Hypothalamus (tissue), 51 donors: ENCODE measurements around the gene ZNF33B.
"Not testable (repeated sequence)": the region's sequence is repeated elsewhere in the genome, so short reads cannot be mapped to it uniquely, and the experiment has no call there.

Source experiments
- DNase-seq, 51 donors: peaks; one replicate each; lab custom pipeline; 2025; lab: John Stamatoyannopoulos, UW

ZNF33B gene

DNA sequence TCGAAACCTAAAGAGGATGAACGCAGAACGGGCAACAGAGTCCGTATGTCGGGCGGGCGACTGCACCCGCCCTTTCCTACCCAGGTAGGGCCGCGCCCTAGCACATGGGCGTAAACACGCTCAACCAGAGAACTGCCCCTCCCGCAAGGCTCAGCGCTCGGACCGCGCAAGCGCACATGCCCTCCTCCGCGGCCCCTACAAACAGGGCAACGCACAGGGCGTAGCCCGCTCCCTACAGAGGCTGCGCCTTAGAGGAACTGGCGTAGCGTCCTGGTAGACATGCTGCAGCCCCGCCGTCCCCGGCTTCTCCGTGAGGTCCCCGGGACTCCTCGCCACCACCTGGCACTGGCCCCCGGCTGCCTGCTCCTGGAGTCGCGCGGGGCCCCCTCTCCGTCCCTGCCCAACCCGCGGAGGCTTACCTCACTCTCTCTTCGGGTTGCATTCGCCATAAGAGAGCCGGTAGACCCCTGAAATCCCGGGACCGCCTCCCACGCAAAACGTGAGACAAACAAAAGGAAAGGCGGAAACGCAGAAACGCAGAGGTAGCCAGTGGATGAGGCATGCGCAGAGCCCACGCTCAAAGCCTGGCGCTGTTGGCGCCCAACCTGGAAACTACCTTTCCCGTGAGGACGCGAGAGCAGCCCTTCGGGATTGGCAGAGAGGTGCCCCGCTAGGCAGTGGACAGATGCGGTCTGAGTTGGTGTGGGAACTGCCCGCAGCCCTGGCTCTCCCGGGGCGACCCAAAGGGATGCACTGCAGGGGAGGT lies at the start of gene ZNF33B:
ZNF33B (minus strand) TSS at position 516 of the 766 bp plus-strand sequence. CDS start 1,642 bp downstream, outside the sequence.
- DNase-seq: peak; percentile 52 to 94 (median 83)

DNA sequence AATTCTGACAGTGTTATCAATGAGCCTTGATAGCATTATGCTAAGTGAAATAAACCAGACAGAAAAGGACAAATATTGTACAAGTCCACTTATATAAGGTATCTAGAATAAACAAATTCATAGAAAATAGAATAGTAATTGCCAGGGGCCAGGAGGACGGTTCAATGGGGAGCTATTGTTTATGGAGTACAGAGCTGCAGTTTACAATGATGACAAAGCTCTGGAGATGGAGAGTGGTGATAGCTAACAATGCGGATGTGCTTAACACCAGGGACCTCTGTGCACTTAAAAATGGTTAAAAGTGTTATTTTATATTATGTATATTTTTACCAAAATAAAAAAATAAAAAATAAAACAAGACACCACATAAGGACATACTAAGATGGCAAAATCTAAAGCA lies 46.1 kb upstream of the ZNF33B start:
- no peak for DNase-seq

DNA sequence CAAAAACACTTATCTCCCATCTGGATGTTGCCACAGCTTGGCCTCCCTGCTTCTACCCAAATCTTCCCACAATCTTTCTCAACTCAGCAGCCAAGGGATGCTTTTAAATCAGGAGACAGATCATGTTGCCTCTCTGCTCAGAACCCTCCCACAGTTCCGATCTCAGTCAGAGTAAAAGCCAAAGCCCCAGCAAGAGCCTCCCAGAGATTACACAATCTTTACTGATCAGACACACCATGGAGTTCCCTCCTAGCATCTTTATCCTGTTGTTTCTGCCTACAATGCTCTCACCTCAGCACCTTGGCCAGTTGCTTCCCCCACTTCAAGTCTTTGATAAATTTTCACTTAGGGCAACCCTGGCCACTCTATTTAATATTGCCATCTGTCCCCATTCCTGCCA lies 41.9 kb upstream of the ZNF33B start:
- DNase-seq: no peak

- not testable (repeated sequence) for DNase-seq
Measured at GRCh38 chr10:42665181-42665979, 27.0 kb upstream of the ZNF33B start.

DNA sequence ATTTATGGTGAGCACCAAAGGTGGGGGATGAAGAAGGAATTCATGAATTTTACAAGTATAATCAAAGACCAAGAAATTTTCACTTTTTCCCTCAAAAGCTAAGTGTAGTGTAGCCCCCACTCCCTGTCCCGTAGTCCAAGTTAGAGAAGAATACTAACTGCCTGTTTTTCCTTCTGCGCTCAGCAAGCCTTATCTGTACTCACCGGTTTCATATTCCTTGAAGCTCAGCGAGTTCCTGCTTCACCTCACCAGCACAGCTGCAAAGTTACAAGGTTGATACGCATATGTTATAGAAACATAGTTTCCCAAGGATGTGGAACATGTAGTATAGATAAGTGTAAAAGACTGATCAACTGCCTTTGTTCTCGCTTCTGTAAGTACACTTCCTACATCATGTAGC lies 16.0 kb upstream of the ZNF33B start:
- no peak for DNase-seq

DNA sequence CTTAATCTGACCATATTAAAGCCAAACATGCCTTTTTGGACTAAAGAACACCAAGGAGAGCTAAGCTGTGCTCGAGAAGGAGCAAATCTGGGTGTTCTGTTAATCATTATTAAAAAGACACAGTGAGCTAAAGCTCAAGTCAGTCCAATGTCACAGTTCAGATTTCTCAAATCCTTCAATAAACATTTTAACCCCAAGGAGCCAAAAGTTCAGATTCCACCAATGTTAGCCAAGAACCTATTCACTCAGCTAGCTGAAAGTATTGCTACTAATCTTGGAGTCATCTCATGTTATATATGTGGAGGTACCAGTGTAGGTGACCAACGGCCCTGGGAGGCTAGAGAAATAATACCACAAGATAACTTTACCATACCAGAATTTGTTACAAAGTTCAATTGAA lies 14.5 kb upstream of the ZNF33B start:
- no peak for DNase-seq

DNA sequence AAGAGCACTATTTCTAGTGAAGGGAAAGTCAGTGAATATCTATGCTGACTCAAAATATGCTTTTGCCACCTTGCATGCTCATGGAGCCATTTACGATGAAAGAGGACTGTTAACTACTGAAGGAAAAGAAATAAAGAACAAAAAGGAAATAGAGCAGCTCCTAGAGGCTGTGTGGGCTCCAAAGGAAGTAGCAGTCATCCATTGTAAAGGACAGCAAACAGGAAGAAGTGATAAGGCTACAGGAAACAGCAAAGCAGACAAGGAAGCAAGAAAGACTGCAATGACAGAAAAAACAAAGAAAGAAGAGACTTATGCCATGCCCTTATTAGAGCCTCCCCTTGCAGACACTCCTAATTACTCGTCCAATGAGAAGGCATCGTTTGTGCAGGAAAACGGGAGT lies 12.0 kb upstream of the ZNF33B start:
- DNase-seq: no peak

- no peak for DNase-seq
Measured at GRCh38 chr10:42648512-42648911, 10.1 kb upstream of the ZNF33B start.

GRCh38 chr10:42646687-42647640 lies 8.6 kb upstream of the ZNF33B start:
- DNase-seq: no peak

- DNase-seq: no peak
Measured at GRCh38 chr10:42646214-42646613, 7.8 kb upstream of the ZNF33B start.

DNA sequence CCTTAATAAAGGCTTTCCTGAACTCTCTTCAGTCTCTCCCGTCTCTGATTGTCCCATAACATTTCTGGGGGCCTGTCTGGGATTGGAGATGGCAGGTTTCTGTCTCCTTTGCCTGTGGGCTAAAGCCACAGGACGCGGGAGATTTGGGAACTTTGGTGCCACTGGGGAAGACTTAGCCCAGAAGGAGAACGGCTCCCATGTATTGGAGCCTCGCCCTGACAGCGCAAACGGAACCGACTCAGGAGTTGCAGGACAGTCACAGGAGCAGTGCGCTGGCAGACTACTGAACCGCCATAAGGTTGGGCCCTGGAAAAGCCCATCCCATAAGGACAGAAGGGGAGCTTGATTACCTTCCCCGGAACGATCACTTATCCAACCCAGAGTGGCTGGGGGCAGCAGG lies 7.1 kb upstream of the ZNF33B start:
- DNase-seq: no peak

GRCh38 chr10:42645103-42645502 lies 6.7 kb upstream of the ZNF33B start:
- no peak for DNase-seq

DNA sequence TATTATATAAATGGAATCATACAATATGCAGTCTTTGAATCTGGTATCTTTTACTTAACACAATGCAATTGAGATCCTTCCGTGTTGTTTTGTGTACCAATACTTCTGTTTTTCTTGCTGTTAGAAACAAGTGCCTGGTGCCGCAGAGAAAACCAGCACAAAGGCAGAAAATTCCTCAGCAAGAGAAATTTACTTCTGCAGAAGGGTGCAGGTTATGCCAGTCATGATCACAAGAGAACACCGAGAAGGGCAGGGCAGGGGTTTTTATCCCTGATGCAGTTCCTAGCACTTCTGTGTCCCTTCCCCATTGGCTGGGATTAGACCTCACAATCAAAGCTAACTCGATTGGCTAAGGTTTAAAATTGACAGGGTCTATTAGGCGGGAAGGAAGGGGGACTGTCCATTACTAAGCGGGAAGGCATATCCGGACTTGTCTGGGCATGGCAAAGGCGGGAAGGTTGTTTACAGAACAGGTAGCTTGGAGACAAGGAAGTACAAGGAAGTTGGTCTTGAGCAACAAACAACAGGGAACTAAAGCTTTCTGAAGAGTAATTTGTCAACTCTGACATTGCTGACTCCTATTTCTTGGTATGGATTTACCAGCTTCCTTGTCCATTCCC lies 2.4 kb upstream of the ZNF33B start:
- DNase-seq: no peak

- no peak for DNase-seq
Measured at GRCh38 chr10:42638821-42639270, 476 bp upstream of the ZNF33B start.

DNA sequence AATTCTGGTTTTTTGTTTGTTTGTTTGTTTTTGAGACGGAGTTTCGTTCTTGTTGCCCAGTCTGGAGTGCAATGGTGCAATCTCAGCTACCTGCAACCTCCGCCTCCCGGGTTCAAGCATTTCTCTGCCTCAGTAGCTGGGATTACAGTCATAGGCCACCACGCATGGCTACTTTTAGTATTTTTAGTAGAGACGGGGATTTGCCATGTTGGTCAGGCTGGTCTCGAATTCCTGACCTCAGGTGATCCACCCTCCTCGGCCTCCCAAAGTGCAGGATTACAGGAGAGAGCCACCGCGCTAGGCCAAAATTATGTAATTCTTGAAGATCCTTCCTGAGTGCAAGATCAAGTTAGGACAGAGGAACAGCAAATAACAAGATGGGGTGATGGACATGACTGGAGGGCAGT lies 719 bp downstream of the ZNF33B start:
- peak in 1 of 51 donors; percentile 55 for DNase-seq

- no peak for DNase-seq
Measured at GRCh38 chr10:42637142-42637541, 1.2 kb downstream of the ZNF33B start.

DNA sequence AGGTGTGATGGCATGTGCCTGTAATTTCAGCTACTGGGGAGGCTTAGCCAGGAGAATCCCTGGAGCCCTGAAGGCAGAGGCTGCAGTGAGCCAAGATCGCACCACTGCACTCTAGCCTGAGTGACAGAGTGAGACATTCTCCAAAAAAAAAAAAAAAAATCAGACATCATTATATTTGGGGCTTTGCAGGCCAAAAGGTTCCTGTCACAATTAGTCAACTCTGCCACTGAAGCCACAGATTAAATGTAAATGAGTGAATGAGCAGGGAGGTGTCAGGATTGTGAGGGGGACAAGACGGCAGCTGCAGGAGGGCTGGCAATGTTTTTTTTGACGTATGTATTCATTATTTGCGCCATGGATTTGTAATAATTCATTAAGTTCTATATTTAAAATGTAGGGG lies 3.3 kb downstream of the ZNF33B start:
- DNase-seq: no peak

DNA sequence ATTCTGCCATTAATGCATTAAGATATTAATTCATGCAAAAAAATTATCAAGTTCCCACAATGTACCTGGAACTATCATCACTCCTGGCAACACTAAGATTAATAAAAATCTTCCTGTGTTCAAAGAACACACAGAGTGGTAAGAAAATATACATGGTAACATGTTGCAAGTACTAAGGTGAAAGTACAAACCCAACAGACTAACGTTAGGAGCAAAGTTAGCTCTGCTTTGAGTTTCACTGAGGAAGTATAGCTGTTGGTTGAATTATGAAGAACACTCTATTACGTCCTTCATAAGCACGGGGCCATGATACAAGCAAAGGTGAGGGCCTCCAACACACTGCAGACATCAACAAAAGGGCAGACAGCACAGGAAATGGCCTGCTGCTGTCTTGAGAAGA lies 5.8 kb downstream of the ZNF33B start:
- DNase-seq: no peak

GRCh38 chr10:42630537-42631134 lies 7.7 kb downstream of the ZNF33B start:
- DNase-seq: no peak

- DNase-seq: no peak
Measured at GRCh38 chr10:42623929-42624328, 14.4 kb downstream of the ZNF33B start.
